Measurements from ENCODE around the gene DDX54. TPM values are rescaled to one million over a fixed set of nuclear protein-coding genes. Genes with fewer than 3 reads are reported as not detected.
"Not testable (repeated sequence)": the region's sequence is repeated elsewhere in the genome, so short reads cannot be mapped to it uniquely, and the experiment has no call there.

The DDX54 gene
- polyA plus RNA-seq, 3 donors from 2014 or later = 7.8 to 34.2 (median 11.0) TPM

DNA sequence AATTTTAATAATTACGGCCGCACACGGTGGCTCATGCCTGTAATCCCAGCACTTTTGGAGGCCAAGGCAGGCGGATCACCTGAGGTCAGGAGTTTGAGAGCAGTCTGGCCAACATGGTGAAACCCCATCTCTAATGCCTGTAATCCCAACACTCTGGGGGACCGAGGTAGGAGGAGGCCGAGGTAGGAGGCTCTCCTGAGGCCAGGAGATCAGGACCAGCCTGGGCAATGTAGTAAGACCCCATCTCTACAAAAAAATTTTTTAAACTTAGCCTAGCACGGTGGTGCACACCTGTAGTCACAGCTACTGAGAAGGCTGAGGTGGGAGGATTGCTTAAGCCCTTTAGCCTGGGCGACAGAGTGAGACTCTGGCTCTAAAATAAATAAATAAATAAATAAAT lies 41.3 kb downstream of the DDX54 start:
- Mint-ChIP-seq H3K4me1 (no peaks in the 10 kb centered on the region), H3K36me3 (no peaks in the 10 kb centered on the region), H3K9me3 (peaks cover 0 to 4% (median 0%) of the 10 kb centered on the region in 6 donors), H3K27me3 (ENCODE audit: low read depth in 3 of 3) (peaks cover 2 to 14% (median 6%) of the 10 kb centered on the region in 3 donors), H3K4me3 (no peak overlapping the region), H3K27ac (no peak overlapping the region)
- DNase-seq = no peak

DNA sequence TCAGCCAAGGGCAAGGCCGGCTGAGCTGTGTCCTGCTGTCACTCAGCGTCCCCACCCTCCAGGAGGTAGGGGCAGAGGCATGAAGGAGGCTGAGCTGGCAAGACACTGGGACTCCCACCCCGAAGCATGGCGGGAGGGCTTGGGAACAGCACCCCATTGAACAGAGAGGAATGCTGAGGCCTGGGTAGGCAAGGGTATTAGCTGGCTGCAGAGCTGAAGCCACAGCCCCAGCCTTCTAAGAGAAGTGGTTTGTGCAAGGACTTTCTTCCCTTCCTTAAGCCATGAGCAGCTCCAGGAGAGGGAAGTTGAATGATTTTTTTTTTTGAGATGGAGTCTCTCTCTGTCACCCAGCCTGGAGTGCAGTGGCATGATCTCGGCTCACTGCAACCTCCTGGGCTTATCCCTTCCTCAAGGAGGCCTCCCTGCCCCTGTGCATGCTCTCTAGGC lies 42.4 kb downstream of the DDX54 start:
- Mint-ChIP-seq H3K36me3 (no peaks in the 10 kb centered on the region), H3K4me1 (no peaks in the 10 kb centered on the region), H3K4me3 (no peak overlapping the region), H3K27me3 (ENCODE audit: low read depth in 3 of 3) (peaks cover 2 to 14% (median 6%) of the 10 kb centered on the region in 3 donors), H3K27ac (peak overlapping the region in 1 of 6 donors; percentile 46), H3K9me3 (peaks cover 0 to 4% (median 0%) of the 10 kb centered on the region in 6 donors)
- no peak for DNase-seq

DNA sequence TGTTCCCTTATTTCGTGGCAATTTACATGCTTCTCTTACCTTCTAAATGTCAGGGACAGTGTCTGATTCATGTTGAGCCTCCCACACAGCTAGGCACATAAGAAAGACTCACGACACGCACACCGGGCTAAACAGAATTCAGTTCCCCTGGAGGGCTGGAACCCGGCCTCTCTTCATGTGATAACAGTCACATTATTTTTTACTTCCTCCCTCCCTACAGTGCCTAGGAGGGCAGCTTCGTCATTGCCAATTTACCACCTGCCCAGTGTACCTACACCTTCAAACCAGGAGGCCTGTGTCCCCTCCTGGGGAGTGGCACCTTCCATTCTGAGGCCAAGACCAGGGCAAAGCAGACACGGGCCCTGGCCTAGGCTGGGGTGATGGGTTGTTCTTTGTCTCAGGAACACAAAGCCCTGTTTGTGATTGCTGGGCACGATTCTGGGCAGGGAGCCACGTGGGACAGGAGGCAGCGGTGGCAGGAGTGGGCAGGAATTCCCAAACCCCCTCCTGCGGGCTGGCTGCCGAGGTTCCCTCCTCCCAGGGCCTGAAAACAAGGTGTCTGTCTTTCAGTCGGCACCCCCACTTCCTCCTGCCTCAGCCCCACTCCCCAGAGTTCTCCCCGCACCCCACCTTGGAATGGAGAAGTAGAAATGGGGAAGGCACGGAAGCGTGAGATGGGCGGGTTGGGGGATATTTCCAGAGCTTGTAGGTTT lies 42.9 kb downstream of the DDX54 start:
- no peak for DNase-seq
- H3K27me3 Mint-ChIP-seq (ENCODE audit: low read depth in 3 of 3) = peaks cover 2 to 13% (median 6%) of the 10 kb centered on the region in 3 donors

DNA sequence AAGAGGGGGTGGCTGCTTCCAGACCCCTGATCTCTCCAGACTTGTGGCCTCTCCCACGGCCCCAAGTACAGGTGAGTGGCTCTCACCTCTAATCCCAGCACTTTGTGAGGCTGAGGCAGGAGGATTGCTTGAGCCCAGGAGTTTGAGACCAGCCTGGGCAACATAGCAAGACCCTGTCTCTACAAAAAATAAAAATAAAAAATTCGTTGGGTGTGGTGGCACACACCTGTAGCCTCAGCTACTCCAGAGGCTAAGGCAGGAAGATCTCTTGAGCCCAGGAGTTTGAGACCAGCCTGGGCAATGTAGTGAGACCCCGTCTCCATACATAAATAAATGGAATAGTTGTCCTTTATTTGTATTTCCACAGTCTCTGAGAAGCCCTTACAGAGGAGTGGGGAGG lies 43.6 kb downstream of the DDX54 start:
- H3K27me3 Mint-ChIP-seq (ENCODE audit: low read depth in 3 of 3); H3K27ac Mint-ChIP-seq; H3K9me3 Mint-ChIP-seq; H3K4me1 Mint-ChIP-seq; H3K36me3 Mint-ChIP-seq; H3K4me3 Mint-ChIP-seq; DNase-seq: not testable (repeated sequence)

More for the DNA sequence above, 42.9 kb downstream of the DDX54 start:
- H3K36me3 Mint-ChIP-seq = no peaks in the 10 kb centered on the region
- no peaks in the 10 kb centered on the region for H3K4me1 Mint-ChIP-seq
- no peak overlapping the region for H3K27ac Mint-ChIP-seq
- H3K9me3 Mint-ChIP-seq = peaks cover 0 to 2% (median 0%) of the 10 kb centered on the region in 6 donors
- no peak overlapping the region for H3K4me3 Mint-ChIP-seq

DNA sequence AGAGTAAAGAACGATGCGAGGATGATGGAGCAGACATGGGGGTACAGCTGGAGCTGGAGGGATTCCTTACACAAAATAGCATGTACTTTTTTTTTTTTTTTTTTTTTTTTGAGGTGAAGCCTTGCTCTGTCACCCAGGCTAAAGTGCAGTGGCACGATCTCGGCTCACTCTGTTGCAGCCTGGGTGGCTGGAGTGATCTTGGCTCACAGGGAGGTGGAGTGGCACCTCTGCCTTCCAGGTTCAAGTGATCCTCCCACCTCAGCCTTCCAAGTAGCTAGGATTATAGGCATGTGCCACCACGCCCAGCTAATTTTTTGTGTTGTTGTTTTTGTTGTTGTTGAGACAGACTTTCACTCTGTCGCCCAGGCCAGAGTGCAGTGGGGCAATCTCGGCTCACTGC lies 44.6 kb downstream of the DDX54 start:
- no peak overlapping the region for H3K27ac Mint-ChIP-seq

DNA sequence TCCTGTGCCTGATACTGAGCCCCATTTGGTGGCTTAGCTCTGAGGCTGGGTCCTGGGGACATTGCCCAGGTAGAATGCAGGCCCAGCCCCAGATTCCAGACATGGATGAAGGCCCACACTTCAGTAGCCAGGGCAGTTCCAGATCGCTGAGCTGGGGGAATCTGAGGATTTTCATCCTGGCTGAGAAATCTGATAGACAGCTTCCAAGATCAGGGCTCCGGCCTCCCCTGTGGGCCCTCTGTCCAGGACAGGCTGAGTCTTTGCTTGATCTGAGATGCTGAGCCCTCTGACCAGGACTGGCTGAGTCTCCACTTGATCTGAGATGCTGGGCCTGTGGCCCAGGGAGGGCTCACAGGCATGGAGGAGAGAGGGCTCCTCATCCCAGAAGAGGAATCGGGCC lies 46.5 kb downstream of the DDX54 start:
- H3K36me3 Mint-ChIP-seq = no peaks in the 10 kb centered on the region
- no peak overlapping the region for H3K27ac Mint-ChIP-seq
- H3K27me3 Mint-ChIP-seq (ENCODE audit: low read depth in 3 of 3) = peaks cover 0 to 7% (median 0%) of the 10 kb centered on the region in 3 donors
- H3K9me3 Mint-ChIP-seq = no peaks in the 10 kb centered on the region
- peaks cover 0 to 3% of the 10 kb centered on the region in 2 donors for H3K4me1 Mint-ChIP-seq
- DNase-seq = no peak
- no peak overlapping the region for H3K4me3 Mint-ChIP-seq

More for the DNA sequence above, 44.6 kb downstream of the DDX54 start:
- Mint-ChIP-seq H3K36me3 (no peaks in the 10 kb centered on the region), H3K4me1 (peaks cover 0 to 3% of the 10 kb centered on the region in 2 donors), H3K4me3 (no peak overlapping the region), H3K27me3 (ENCODE audit: low read depth in 3 of 3) (peaks cover 2 to 7% (median 2%) of the 10 kb centered on the region in 3 donors), H3K9me3 (no peaks in the 10 kb centered on the region)
- no peak for DNase-seq

DNA sequence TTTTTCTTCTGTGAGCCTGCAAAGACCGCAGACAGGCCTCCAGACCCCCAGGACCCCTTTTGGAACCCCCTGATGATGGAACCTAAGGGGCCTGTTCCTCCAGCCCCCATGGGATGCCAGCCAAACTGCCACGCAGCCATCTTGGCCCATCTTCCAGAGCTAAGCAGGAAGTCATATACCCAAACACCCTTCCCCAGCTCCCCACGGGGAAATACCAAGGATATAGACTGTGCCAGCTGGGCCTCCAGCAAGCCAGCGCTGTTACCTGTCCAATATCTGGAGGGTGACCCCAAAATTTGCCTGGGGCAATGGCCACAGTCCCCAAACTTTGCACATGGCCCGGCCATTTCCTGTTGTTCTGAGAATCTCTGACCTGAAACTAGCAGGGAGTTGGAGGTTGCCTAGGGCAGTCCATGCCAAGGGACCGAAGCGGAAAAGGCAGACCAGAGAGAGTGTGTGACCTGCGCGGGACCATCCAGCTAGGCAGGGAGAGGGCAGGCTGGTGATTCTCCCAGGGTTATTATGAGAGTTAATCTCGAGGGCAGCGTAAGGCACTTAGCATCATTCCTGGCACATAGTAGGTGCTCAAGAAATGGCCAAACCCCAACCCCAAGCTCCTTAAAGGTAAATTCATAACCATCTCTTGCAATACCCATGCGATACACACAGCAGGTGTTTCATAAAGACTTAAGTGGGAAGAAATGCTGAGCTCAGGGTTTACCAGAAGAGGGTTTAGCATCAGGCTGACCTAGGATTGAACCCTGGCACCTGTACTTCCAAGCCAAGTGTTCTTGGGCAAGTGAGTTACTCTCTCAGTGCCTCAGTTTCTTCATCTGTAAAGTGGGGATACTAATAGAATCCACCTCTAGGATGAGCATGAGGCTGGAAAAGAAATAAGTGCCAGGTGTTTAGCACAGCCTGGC lies 47.2 kb downstream of the DDX54 start:
- DNase-seq = no peak
- Mint-ChIP-seq H3K27me3 (ENCODE audit: low read depth in 3 of 3) (peaks cover 0 to 7% (median 1%) of the 10 kb centered on the region in 3 donors), H3K4me1 (peaks cover 0 to 3% of the 10 kb centered on the region in 2 donors), H3K27ac (no peak overlapping the region), H3K36me3 (no peaks in the 10 kb centered on the region), H3K4me3 (no peak overlapping the region), H3K9me3 (no peaks in the 10 kb centered on the region)

DNA sequence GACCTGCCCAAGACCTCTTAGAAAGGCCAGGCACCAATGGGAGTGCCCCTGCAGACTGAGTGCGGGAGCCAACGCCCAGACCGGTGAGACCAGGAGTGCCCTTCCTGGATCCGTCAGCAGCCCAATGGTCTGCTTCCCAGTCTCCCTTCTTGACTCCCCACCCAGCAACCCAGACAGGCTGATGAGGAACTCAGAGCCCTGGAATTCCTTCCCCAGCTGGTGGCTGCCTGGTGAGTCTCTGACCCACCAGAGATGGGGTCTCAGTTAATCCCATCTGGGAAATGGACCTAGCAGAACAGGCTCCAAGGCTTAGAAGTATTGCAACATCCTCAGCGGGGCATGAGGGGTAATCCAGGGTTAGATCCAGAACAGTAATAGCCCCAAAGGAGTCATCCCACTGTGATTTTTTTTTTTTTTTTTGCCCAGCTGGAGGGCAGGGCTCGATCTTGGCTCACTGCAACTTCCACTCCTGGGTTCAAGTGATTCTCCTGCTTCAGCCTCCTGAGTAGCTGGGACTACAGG lies 48.2 kb downstream of the DDX54 start:
- no peak overlapping the region for H3K4me3 Mint-ChIP-seq
- DNase-seq = no peak
- H3K27me3 Mint-ChIP-seq (ENCODE audit: low read depth in 3 of 3) = peaks cover 0 to 2% (median 2%) of the 10 kb centered on the region in 3 donors
- H3K27ac Mint-ChIP-seq = no peak overlapping the region
- H3K36me3 Mint-ChIP-seq = no peaks in the 10 kb centered on the region
- H3K4me1 Mint-ChIP-seq = peaks cover 0 to 3% of the 10 kb centered on the region in 2 donors
- no peaks in the 10 kb centered on the region for H3K9me3 Mint-ChIP-seq

DNA sequence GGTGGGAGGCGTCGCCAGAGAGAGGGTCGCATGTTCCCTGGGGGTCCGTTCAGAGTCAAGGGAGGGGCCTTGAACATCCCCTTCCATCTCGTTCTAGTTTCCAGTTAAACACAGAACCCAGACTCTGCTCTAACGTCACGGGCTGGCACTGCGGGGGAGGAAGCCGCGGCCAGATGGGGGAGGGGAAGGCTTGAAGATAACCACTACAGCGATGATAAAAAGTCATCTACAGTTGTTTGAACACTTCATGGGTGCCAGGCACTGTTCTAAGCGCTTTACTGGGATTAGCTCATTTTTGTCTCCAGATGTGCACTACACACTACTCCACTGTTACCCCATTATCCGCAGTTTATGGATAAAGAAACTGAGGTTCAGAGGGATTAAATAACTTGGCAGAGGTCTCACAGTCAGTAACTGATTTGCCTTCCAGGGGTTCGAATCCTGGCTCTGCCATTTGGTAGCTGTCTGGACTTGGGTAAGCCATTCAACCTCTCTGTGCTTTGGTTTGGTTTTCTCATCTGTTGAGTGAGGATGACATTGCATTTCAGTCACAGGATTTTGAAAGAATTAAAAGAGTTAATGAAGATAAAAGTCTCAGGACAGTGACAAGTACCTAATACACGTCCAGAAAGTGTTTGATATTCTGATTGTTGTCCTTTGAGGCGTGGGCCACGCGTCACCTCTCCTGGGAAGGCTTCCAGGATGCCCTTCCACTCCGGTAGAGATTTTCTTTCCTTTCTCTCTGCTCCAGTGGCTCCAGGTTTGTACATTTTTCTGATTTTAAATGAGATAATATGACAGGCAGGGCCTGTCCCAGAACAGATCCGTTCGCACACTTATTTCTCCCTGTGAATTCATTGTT lies 48.9 kb downstream of the DDX54 start:
- DNase-seq = peak in 1 of 3 donors; percentile 19
- H3K27me3 Mint-ChIP-seq (ENCODE audit: low read depth in 3 of 3) = peaks cover 0 to 4% (median 0%) of the 10 kb centered on the region in 3 donors
- no peak overlapping the region for H3K4me3 Mint-ChIP-seq
- no peaks in the 10 kb centered on the region for H3K9me3 Mint-ChIP-seq
- peaks cover 0 to 3% of the 10 kb centered on the region in 2 donors for H3K4me1 Mint-ChIP-seq
- no peaks in the 10 kb centered on the region for H3K36me3 Mint-ChIP-seq
- H3K27ac Mint-ChIP-seq = no peak overlapping the region

DNA sequence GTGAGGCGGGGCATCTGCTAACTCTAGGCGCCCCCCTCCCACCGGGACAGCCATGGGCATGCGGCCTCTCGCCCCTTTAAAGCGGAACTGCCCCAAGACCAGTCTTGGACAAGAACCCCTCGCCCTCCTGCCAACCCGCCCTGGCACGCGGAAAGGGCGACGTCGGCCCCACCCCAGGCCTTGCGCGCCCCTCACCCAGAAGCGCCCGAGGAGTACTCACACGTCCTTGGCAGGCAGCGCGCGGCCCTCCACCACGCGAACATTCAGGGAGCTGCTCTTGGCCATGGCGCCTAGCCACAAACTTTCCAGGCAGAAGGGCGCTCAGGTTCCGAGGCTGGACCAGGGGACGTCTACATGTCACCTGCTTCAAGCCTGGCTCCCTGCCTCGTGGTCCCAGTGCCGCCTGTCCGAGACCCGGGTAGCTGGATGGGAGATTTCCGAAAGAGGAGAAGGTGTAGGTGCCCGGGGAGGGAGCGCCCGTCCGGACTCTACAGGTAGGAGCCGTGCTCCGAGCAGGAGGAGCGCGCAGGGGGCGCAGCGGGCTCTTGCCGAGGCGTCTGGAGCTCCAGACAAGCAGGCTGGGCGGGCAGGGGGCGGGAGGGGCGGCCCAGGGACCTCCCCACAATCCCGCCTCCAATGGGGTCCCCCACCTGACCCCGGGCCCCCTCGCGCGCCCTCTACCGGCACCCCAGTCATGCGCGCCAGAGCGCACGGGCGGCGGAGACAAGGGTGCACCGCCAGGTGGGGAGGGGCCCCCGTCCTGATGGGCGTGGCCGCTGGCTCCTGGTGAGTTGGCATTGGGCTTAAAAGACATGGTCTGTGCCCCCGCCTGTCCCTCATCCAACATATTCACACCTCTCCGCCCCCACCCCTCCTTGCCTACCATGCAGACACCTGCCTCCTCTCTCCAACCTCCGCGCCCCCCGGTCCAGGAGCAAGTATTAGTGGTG lies 49.8 kb downstream of the DDX54 start, which contains the start of gene RASAL1:
TSS of gene RASAL1 (minus strand) at position 584 of the 950 bp plus-strand sequence. CDS start at position 285, 299 bp downstream.
- Mint-ChIP-seq H3K27me3 (ENCODE audit: low read depth in 3 of 3) (peaks cover 0 to 4% (median 0%) of the 10 kb centered on the region in 3 donors), H3K4me3 (no peak within 1 kb of the TSS), H3K36me3 (no peaks in the 10 kb centered on the region), H3K9me3 (no peaks in the 10 kb centered on the region), H3K27ac (no peak within 1 kb of the TSS), H3K4me1 (peaks cover 0 to 3% of the 10 kb centered on the region in 2 donors)
- peak in 2 of 3 donors; percentile 14 to 22 for DNase-seq

DNA sequence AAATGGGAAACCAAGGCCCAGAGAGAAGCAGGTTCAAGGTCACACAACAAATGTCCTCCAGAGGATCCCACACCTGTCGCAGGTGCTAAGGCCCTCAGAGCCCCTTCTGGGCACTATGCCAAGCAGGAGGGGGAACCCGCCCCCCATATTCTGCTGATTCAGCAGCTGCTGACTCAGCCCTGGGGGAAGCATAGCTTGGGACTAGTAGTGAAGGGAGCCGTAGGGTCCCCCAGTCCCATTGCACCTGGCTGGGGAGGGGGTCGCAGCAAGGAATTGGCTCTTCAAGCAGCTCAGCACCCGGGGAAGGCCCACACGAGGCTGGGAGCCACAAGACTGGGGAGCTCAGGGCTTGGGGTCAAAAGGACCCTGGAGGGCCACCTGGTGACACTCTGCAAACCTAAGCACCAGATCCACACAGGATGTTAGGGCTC lies 50.7 kb downstream of the DDX54 start:
- Mint-ChIP-seq H3K4me1 (peaks cover 0 to 3% of the 10 kb centered on the region in 2 donors), H3K27me3 (ENCODE audit: low read depth in 3 of 3) (peaks cover 0 to 4% (median 0%) of the 10 kb centered on the region in 3 donors), H3K4me3 (no peak overlapping the region), H3K9me3 (no peaks in the 10 kb centered on the region), H3K27ac (no peak overlapping the region), H3K36me3 (no peaks in the 10 kb centered on the region)
- DNase-seq = no peak

DNA sequence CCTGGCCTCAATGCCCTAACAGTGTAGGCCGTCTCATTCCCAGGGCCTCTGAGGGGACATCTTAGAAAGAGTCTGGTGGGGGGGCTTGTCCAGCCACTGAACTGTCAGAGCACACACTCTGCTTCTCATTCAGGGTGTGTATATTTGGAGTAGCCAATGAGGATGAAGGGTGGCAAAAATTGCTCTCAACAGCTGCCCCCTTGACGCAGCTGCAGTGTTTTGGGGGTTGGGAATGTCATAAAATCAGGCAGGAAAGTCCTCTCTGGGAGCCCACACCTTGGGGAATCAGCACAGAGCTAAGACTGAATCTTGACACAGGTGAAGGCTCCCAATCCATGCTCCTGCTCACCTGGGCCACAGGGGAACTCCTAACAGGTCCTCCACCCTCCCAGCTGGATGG lies 51.2 kb downstream of the DDX54 start:
- H3K4me3 Mint-ChIP-seq = no peak overlapping the region
- peaks cover 0 to 4% (median 0%) of the 10 kb centered on the region in 3 donors for H3K27me3 Mint-ChIP-seq (ENCODE audit: low read depth in 3 of 3)
- no peak for DNase-seq
- H3K9me3 Mint-ChIP-seq = no peaks in the 10 kb centered on the region
- H3K4me1 Mint-ChIP-seq = peaks cover 0 to 3% of the 10 kb centered on the region in 2 donors
- H3K27ac Mint-ChIP-seq = no peak overlapping the region
- no peaks in the 10 kb centered on the region for H3K36me3 Mint-ChIP-seq
